HCT116 (cell line): ENCODE data around the gene RGS17. TPM values are rescaled to one million over a fixed set of nuclear protein-coding genes. Genes with fewer than 3 reads are reported as not detected.

Experiments
- ATAC-seq: fragments of 200-7000 bp; cut with Tn5 transposase; 2 replicates; pipeline ENCODE4 v1.9.1; 2020; ENCODE audit warnings: mild to moderate bottlenecking, moderate library complexity
- BruUV-seq: library from RNA; stranded (reverse); fragments of 400-500 nt; replicated peaks from 2 replicates; lab custom pipeline; 2021; lab: Mats Ljungman, UMichigan
- CTCF ChIA-PET: fragments of 300-600 bp; sonication (Branson Sonifier 250); formaldehyde crosslinking; loops from one replicate; lab custom pipeline; 2021; ENCODE audit warnings: antibody characterized with exemption; lab: Charles Lee
- POLR2A ChIA-PET: fragments of 300-600, 350-600 bp; sonication (Branson Sonifier 250); formaldehyde crosslinking; loops from one replicate; lab custom pipeline; 2021; ENCODE audit warnings: antibody characterized with exemption; lab: Charles Lee
- RAD21 ChIA-PET, 2 experiments: fragments of 300-600 bp; sonication (Branson Sonifier 250); formaldehyde crosslinking; loops; one replicate each; lab custom pipeline; 2023; ENCODE audit warnings: low total read pairs in 2 of 2; ENCODE audit not compliant: uncharacterized antibody in 2 of 2, unreplicated experiment in 2 of 2, low non-redundant PET in 1 of 2; lab: Charles Lee
- DNase-seq: peaks from one replicate; pipeline ENCODE4 v3.0.0-alpha.2; 2010; ENCODE audit warnings: low read depth, low spot score
- H2AFZ ChIP-seq: fragments of 200-600 bp; shearing (Covaris generic), sonication (generic); 2 replicates; pipeline ENCODE4 v1.6.1; 2017; ENCODE audit warnings: low read depth, mixed run types, mixed read lengths, antibody characterized with exemption, low read length; ENCODE audit not compliant: poor library complexity, severe bottlenecking
- H3K27ac ChIP-seq: 2 replicates; pipeline ENCODE4 v1.5.1; 2012; ENCODE audit warnings: low read depth, low read length
- H3K27me3 ChIP-seq: fragments of 200-600 bp; sonication (generic); 2 replicates; pipeline ENCODE4 v1.6.1; 2016; ENCODE audit warnings: mixed run types, low read length, mixed read lengths; ENCODE audit not compliant: insufficient read depth
- H3K36me3 ChIP-seq, 2 experiments: fragments of 200-500 bp in 1 of 2; fragments of 200-600 bp in 1 of 2; sonication (Bioruptor generic) in 1 of 2; sonication (generic) in 1 of 2; 2 replicates each; pipeline versions ENCODE4 v1.5.1 to v1.6.1; 2014 to 2016; ENCODE audit warnings: low read length in 2 of 2, inconsistent platforms in 1 of 2, mixed read lengths in 1 of 2, mixed run types in 1 of 2; ENCODE audit not compliant: insufficient read depth in 2 of 2, control insufficient read depth in 1 of 2
- H3K4me1 ChIP-seq, 2 experiments: fragments of 200-600 bp in 1 of 2; sonication (generic) in 1 of 2; 2 replicates each; pipeline versions ENCODE4 v1.5.1 to v1.6.1; 2012 to 2017; ENCODE audit warnings: low read length in 2 of 2, inconsistent platforms in 1 of 2, mild to moderate bottlenecking in 1 of 2, mixed read lengths in 1 of 2, mixed run types in 1 of 2, moderate library complexity in 1 of 2; ENCODE audit not compliant: insufficient read depth in 2 of 2, control insufficient read depth in 1 of 2
- H3K4me2 ChIP-seq: fragments of 200-600 bp; sonication (generic); 2 replicates; pipeline ENCODE4 v1.6.1; 2017; ENCODE audit warnings: mixed run types, low read length, mixed read lengths
- H3K4me3 ChIP-seq, 2 experiments: fragments of 200-600 bp in 1 of 2; sonication (generic) in 1 of 2; replicated peaks in 1 of 2; 2 replicates each; pipeline ENCODE4 v1.5.1; 2011 to 2016; ENCODE audit warnings: low read length in 2 of 2, control low read depth in 1 of 2, low read depth in 1 of 2, mild to moderate bottlenecking in 1 of 2, mixed read lengths in 1 of 2, mixed run types in 1 of 2
- H3K79me2 ChIP-seq: fragments of 200-600 bp; sonication (generic); 2 replicates; pipeline ENCODE4 v1.6.1; 2017; ENCODE audit warnings: mild to moderate bottlenecking, mixed run types, low read length, moderate library complexity, mixed read lengths; ENCODE audit not compliant: insufficient read depth
- H3K9ac ChIP-seq: fragments of 200-600 bp; sonication (generic); 2 replicates; pipeline ENCODE4 v1.6.1; 2016; ENCODE audit warnings: low read length, mixed read lengths
- H3K9me2 ChIP-seq: fragments of 200-600 bp; sonication (generic), shearing (Covaris generic); 2 replicates; pipeline ENCODE4 v1.6.1; 2017; ENCODE audit warnings: mixed run types, mild to moderate bottlenecking, moderate library complexity; ENCODE audit not compliant: insufficient read depth
- H3K9me3 ChIP-seq, 2 experiments: fragments of 200-500 bp in 1 of 2; fragments of 200-600 bp in 1 of 2; sonication (Bioruptor generic) in 1 of 2; sonication (generic) in 1 of 2; 2 replicates each; pipeline ENCODE4 v1.6.1; 2014 to 2017; ENCODE audit warnings: low read length in 2 of 2, mixed read lengths in 2 of 2, inconsistent platforms in 1 of 2, low read depth in 1 of 2, mild to moderate bottlenecking in 1 of 2, mixed run types in 1 of 2, moderate library complexity in 1 of 2; ENCODE audit not compliant: control insufficient read depth in 1 of 2, insufficient read depth in 1 of 2
- H4K20me1 ChIP-seq: fragments of 200-600 bp; sonication (generic), shearing (Covaris generic); 2 replicates; pipeline ENCODE4 v1.6.1; 2017; ENCODE audit warnings: mixed run types, mild to moderate bottlenecking, moderate library complexity; ENCODE audit not compliant: insufficient read depth
- CBX3 ChIP-seq: IDR thresholded peaks from 2 replicates; pipeline ENCODE4 v1.6.1; 2012; ENCODE audit warnings: low read depth
- CEBPB ChIP-seq: IDR thresholded peaks from 2 replicates; pipeline ENCODE4 v1.6.1; 2012; ENCODE audit warnings: low read depth
- EGR1 ChIP-seq: IDR thresholded peaks from 2 replicates; pipeline ENCODE4 v1.6.1; 2012; ENCODE audit warnings: low read depth
- POLR2AphosphoS5 ChIP-seq: IDR thresholded peaks from 2 replicates; pipeline ENCODE4 v1.6.1; 2011; ENCODE audit warnings: mild to moderate bottlenecking, low read depth, low read length, moderate library complexity
- RAD21 ChIP-seq: IDR thresholded peaks from 2 replicates; pipeline ENCODE4 v1.6.1; 2012; ENCODE audit warnings: low read depth, mild to moderate bottlenecking
- SRF ChIP-seq: IDR thresholded peaks from 2 replicates; pipeline ENCODE4 v1.6.1; 2012; ENCODE audit warnings: low read depth
- TCF7L2 ChIP-seq: IDR thresholded peaks from 2 replicates; pipeline ENCODE4 v1.7.0; 2011; ENCODE audit warnings: borderline replicate concordance, inconsistent platforms; ENCODE audit not compliant: insufficient read depth, insufficient read length; ENCODE audit errors: extremely low read depth
- YY1 ChIP-seq: IDR thresholded peaks from 2 replicates; pipeline ENCODE4 v1.6.1; 2011; ENCODE audit warnings: low read length, low read depth, moderate library complexity, mild to moderate bottlenecking; ENCODE audit not compliant: insufficient replicate concordance; ENCODE audit errors: extremely low read depth
- ZBTB33 ChIP-seq: IDR thresholded peaks from 2 replicates; pipeline ENCODE4 v1.6.1; 2011; ENCODE audit warnings: mild to moderate bottlenecking, low read length, moderate library complexity; ENCODE audit not compliant: insufficient replicate concordance; ENCODE audit errors: extremely low read depth
- intact Hi-C: fragments of 100-400 bp; cut with micrococcal nuclease; formaldehyde crosslinking; loops from 2 replicates; pipeline ENCODE4 v1.10.0; 2022
- total RNA-seq: library from RNA; stranded (reverse); gene quantifications from one replicate; pipeline ENCODE4 v1.2.1, GENCODE V29; 2021; ENCODE audit not compliant: unreplicated experiment
- TF ChIP-seq, protein P1 (sequence below): IDR thresholded peaks from 2 replicates; pipeline ENCODE4 v1.6.1; 2012

RGS17 gene
- total RNA-seq, 1 experiment from 2014 or later = 3.9 TPM

- no peak for TF ChIP-seq ZBTB33
Observed at GRCh38 chr6:153160221-153160620, 29.1 kb upstream of the RGS17 start (continued).

DNA sequence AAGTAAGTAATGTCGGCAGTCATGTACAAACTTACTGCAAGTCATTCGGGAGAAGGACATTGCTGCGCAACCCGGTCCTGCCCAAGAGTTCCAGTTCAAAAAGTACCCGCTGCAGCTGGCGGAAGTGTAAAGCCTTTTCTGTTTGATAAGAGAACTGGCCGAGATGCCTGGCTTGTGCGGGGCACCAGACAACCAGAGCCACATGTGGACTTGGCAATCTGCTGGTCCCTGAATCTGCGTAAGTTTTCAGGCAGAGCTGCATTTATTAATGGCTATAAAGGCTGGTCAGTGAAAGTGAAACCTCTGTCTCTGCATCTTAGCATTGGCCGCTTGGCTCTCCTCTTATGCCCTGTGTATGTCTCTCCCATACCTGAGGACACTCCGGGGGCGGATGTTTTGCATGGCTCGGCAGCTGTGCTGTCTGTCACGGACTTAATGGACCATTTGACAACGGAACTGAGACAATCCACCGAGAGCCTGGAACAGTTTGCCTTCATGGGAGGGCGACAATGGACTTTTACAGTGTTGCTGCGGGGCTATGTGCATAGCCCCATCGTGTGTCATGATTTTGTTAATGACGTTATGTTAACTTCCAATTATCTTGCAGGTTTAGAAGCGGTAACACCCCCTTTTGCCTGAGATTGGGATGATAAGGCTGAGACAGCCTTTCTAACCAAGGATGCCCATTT, 19.8 kb upstream of the RGS17 start:
- no peak overlapping the region for H3K4me2 ChIP-seq
- no peaks in the 10 kb centered on the region for H3K9me3 ChIP-seq
- no peaks in the 10 kb centered on the region for H3K9me2 ChIP-seq
- H3K79me2 ChIP-seq = no peaks in the 10 kb centered on the region
- no peak overlapping the region for H3K4me3 ChIP-seq
- no peaks in the 10 kb centered on the region for H3K36me3 ChIP-seq
- POLR2A ChIA-PET = no interaction called here
- H3K4me1 ChIP-seq = peaks cover 0 to 4% of the 10 kb centered on the region in 2 experiments; a peak in 1 of 4 replicates
- H4K20me1 ChIP-seq = no peaks in the 10 kb centered on the region
- intact Hi-C loops = no loop called here
- CTCF ChIA-PET = no interaction called here
- H3K27ac ChIP-seq = no peak overlapping the region
- ATAC-seq (no peak), DNase-seq (no peak)
- no peaks in the 10 kb centered on the region for H3K27me3 ChIP-seq
- BruUV-seq = no TSS peak
- no peak overlapping the region for H3K9ac ChIP-seq
- TF ChIP-seq CEBPB (no peak), TCF7L2 (no peak), EGR1 (no peak), RAD21 (no peak), POLR2AphosphoS5 (no peak), SRF (no peak), YY1 (no peak), ZBTB33 (no peak), CBX3 (no peak)
- TF ChIP-seq, protein P1, sequence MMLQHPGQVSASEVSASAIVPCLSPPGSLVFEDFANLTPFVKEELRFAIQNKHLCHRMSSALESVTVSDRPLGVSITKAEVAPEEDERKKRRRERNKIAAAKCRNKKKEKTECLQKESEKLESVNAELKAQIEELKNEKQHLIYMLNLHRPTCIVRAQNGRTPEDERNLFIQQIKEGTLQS = no peak
- TF ChIP-seq, all 23 proteins: peak for 0
- H2AFZ ChIP-seq = no peak overlapping the region
- RAD21 ChIA-PET = no interaction called here
